Spleen (tissue), 11 donors: ENCODE results near the gene MYOD1. TPM values are rescaled to one million over a fixed set of nuclear protein-coding genes. Genes with fewer than 3 reads are reported as not detected.

Source experiments
- DNase-seq: peaks from one replicate; pipeline ENCODE4 v3.0.0-alpha.2; 2020
- H3K27ac ChIP-seq, 8 donors: fragments of 200-600 bp; sonication (generic) in 7 of 8; 1 replicate in 4 of 8; 2 replicates in 4 of 8; pipeline versions ENCODE4 v1.5.0 to v1.8.0; 2016 to 2021; ENCODE audit warnings: inconsistent platforms in 4 of 8, mild to moderate bottlenecking in 4 of 8, moderate library complexity in 1 of 8
- H3K27me3 ChIP-seq, 7 donors: fragments of 200-600 bp; sonication (generic) in 6 of 7; replicated peaks in 1 of 7; 1 replicate in 4 of 7; 2 replicates in 3 of 7; pipeline versions ENCODE4 v1.5.0 to v1.8.0; 2016 to 2021; ENCODE audit warnings: inconsistent platforms in 3 of 7, mild to moderate bottlenecking in 1 of 7
- H3K36me3 ChIP-seq, 6 donors: fragments of 200-600 bp; sonication (generic) in 5 of 6; 1 replicate in 4 of 6; 2 replicates in 2 of 6; pipeline versions ENCODE4 v1.5.0 to v1.8.0; 2016 to 2021; ENCODE audit warnings: inconsistent platforms in 2 of 6
- H3K4me1 ChIP-seq, 6 donors: fragments of 200-600 bp; sonication (generic) in 5 of 6; 1 replicate in 3 of 6; 2 replicates in 3 of 6; pipeline versions ENCODE4 v1.5.0 to v1.8.0; 2016 to 2021; ENCODE audit warnings: inconsistent platforms in 3 of 6
- H3K4me3 ChIP-seq, 8 donors: fragments of 200-600 bp; sonication (generic) in 7 of 8; 1 replicate in 4 of 8; 2 replicates in 4 of 8; pipeline versions ENCODE4 v1.5.0 to v1.8.0; 2016 to 2021; ENCODE audit warnings: inconsistent platforms in 4 of 8, mild to moderate bottlenecking in 4 of 8, moderate library complexity in 2 of 8
- H3K9me3 ChIP-seq, 8 donors: fragments of 200-600 bp; sonication (generic) in 7 of 8; 1 replicate in 4 of 8; 2 replicates in 4 of 8; pipeline versions ENCODE4 v1.5.0 to v1.8.0; 2016 to 2021; ENCODE audit warnings: inconsistent platforms in 4 of 8
- POLR2A ChIP-seq, 3 donors: fragments of 450-650 bp; IDR thresholded peaks; one replicate each; pipeline ENCODE4 v1.5.1; 2017; ENCODE audit warnings: antibody characterized with exemption in 3 of 3, mild to moderate bottlenecking in 1 of 3
- POLR2AphosphoS5 ChIP-seq, 3 donors: sonication (generic); formaldehyde crosslinking; IDR thresholded peaks; one replicate each; pipeline ENCODE4 v1.5.1; 2017; ENCODE audit warnings: antibody characterized with exemption in 3 of 3
- WGBS, 5 donors: extraction: QIAGEN DNeasy Blood & Tissue Kit in 3 of 5; methylation state at CpG; one replicate each; pipeline versions ENCODE4 v1.1.5 to v1.1.7; 2013 to 2018; 5-methylcytosine and 5-hydroxymethylcytosine counted together
- intact Hi-C: fragments of 100-400 bp; cut with DNase I; formaldehyde crosslinking; loops from one replicate; pipeline ENCODE4 v1.15.0; 2023; ENCODE audit warnings: low total_unique reads
- polyA plus RNA-seq, 3 donors: library from polyadenylated mRNA; stranded (reverse); fragments of 200-250 nt; gene quantifications; one replicate each; pipeline ENCODE4 v1.2.1, GENCODE V29; 2013
- total RNA-seq, 7 donors: library from RNA; depleted of rRNA in 3 of 7; stranded (reverse); fragments of >200 nt in 3 of 7; fragmentation: NEBNext Ultra II Directional in 4 of 7; extraction: Animal tissue kit (Norgen Biotek cat#: 25700) in 4 of 7; gene quantifications; one replicate each; pipeline versions ENCODE4 v1.1.0 to v1.2.1, GENCODE V29; 2016 to 2021
- TF ChIP-seq, protein P1 (sequence below), 11 experiments: fragments of 200-600 bp in 7 of 11; fragments of 450-650 bp in 4 of 11; sonication (generic) in 4 of 11; IDR thresholded peaks in 8 of 11; conservative IDR thresholded peaks in 3 of 11; 1 replicate in 7 of 11; 2 replicates in 4 of 11; pipeline versions ENCODE4 v1.4.0 to v1.8.0; 2016 to 2021; ENCODE audit warnings: antibody characterized with exemption in 11 of 11, inconsistent platforms in 4 of 11, mild to moderate bottlenecking in 1 of 11
- donor health status: healthy with polysubstance abuse.
- donor health status: DM: no; HTN: no; CAD: no; lungs with moderate emphysema.
- donor health status: DM: no; HTN: no; CAD: no.
- donor health status: Bipolar disorder and iron deficiency.
- donor health status: healthy.
- donor health status: DM: no; HTN: no; CAD: no.
- donor health status: DM: yes; HTN: yes; CAD: no.

MYOD1 gene
- total and polyA plus RNA-seq, 10 donors: 0.04 TPM; not detected in 9

DNA sequence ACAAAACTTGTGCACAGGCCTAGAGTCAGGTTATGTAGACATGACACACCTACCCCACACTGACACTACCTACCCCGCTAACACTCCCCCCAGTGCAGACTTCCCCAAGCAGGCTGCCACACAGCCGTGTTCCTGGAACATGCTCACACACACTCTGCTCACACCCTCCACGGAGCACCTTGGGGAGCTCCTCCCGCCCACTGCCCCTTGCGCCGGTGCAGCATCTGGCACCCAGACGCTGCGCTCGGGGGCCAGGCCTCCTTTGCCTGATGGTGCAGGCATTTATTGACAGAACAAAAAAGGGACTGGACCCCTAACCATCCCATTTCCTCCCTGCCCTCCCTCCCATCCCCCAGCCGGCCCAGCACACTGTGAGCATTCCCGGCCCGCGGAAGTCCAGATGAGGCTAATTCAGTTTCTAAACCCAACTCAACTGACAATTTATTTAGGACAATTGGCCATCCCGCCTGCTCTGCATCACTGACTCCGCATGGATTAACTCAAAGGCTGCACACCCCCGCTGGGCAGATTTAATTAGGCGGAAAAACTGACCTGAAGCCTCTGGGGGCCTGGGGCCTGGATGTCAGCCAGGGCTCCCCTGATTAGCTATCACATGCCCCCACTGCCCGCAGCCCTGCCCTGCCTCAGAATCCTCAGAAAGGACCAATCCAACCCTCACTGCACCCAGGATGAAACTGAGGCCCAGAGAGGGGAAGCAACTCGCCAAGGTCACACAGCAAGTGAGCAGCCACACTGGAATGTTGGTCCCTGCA, 45.3 kb downstream of the MYOD1 start:
- H3K4me1 ChIP-seq: no peaks in the 10 kb centered on the region
- no peak overlapping the region for H3K27ac ChIP-seq
- intact Hi-C loops: no loop called here
- no peak overlapping the region for H3K4me3 ChIP-seq
- 77 to 84% (median 79%) methylated on average over 18 to 19 of the region's 19 CpGs for WGBS, 5 donors
- H3K27me3 ChIP-seq: peaks cover 0 to 4% (median 0%) of the 10 kb centered on the region in 7 donors
- DNase-seq: no peak
- no peaks in the 10 kb centered on the region for H3K9me3 ChIP-seq
- no peaks in the 10 kb centered on the region for H3K36me3 ChIP-seq
- TF ChIP-seq POLR2A (IDR thresholded peaks at IDR 0.05) (no peak), POLR2AphosphoS5 (IDR thresholded peaks at IDR 0.05) (no peak)
- TF ChIP-seq, protein P1, sequence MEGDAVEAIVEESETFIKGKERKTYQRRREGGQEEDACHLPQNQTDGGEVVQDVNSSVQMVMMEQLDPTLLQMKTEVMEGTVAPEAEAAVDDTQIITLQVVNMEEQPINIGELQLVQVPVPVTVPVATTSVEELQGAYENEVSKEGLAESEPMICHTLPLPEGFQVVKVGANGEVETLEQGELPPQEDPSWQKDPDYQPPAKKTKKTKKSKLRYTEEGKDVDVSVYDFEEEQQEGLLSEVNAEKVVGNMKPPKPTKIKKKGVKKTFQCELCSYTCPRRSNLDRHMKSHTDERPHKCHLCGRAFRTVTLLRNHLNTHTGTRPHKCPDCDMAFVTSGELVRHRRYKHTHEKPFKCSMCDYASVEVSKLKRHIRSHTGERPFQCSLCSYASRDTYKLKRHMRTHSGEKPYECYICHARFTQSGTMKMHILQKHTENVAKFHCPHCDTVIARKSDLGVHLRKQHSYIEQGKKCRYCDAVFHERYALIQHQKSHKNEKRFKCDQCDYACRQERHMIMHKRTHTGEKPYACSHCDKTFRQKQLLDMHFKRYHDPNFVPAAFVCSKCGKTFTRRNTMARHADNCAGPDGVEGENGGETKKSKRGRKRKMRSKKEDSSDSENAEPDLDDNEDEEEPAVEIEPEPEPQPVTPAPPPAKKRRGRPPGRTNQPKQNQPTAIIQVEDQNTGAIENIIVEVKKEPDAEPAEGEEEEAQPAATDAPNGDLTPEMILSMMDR (IDR thresholded peaks at IDR 0.05 in 8 of 11, conservative IDR thresholded peaks at IDR 0.05 in 3 of 11): no peak

DNA sequence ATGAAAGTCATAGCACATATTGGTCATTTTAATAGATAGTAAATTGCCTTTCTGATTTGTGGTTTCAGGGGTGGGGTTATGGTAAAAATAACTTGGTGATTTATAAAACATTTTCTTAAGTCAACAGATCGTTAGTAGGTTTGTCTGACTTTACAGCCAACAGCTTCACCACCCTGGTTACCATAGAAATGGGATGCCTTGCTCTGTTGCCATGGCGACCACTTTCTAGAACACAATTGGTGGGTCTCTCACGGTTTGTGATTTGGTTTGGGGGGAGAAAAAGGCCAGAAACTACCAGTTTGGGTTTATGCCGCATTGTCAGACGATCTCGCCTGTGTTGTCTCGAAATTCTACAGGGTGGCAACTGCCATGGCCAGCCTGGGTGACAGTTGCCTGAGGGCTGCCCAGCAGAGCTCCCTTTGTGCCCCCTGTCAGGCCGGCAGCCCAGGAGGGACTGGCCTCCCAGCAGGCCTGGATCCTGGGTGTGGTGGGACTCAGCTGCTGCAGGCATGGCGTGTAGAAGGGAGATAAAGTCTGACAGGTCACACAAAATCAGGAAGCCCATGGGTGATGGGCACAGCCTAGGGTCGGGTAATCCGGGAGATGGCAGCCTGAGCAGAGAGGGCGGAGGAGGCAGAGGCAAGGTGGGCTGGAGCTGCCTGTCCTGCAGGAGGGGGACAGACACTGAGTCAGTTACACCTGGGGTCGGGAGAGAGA, 46.1 kb downstream of the MYOD1 start:
- H3K36me3 ChIP-seq: no peaks in the 10 kb centered on the region
- H3K4me3 ChIP-seq: no peak overlapping the region
- peak; percentile 59 for DNase-seq
- no peaks in the 10 kb centered on the region for H3K9me3 ChIP-seq
- no peaks in the 10 kb centered on the region for H3K4me1 ChIP-seq
- TF ChIP-seq POLR2AphosphoS5 (IDR thresholded peaks at IDR 0.05) (no peak), POLR2A (IDR thresholded peaks at IDR 0.05) (no peak)
- TF ChIP-seq, protein P1 (IDR thresholded peaks at IDR 0.05 in 8 of 11, conservative IDR thresholded peaks at IDR 0.05 in 3 of 11): no peak
- no peak overlapping the region for H3K27ac ChIP-seq
- H3K27me3 ChIP-seq: peaks cover 0 to 4% (median 0%) of the 10 kb centered on the region in 7 donors
- 74 to 83% (median 79%) methylated on average over 13 of the region's 13 CpGs for WGBS, 5 donors
- intact Hi-C loops: no loop called here

DNA sequence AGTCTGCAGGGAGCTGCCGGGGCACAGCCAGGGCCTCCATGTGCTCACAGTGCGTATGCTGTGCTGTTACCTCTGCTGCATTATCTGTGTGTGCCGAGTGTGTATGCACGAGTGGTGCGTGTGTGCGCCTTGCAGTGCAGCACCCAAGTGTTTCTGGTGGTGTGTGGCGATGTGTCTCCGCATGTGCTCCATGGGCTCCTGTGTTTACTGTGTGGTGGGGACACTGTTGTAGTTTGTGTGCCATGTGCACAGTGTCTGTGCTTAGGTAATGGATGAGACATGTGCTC, 46.6 kb downstream of the MYOD1 start:
- no peak for DNase-seq
- 94 to 96% (median 95%) methylated on average over 8 of the region's 8 CpGs for WGBS, 5 donors
- Histone ChIP-seq H3K27me3 (peaks cover 0 to 4% (median 0%) of the 10 kb centered on the region in 7 donors), H3K4me3 (no peak overlapping the region), H3K9me3 (no peaks in the 10 kb centered on the region), H3K36me3 (no peaks in the 10 kb centered on the region), H3K4me1 (no peaks in the 10 kb centered on the region), H3K27ac (no peak overlapping the region)
- TF ChIP-seq POLR2A (IDR thresholded peaks at IDR 0.05) (no peak), POLR2AphosphoS5 (IDR thresholded peaks at IDR 0.05) (no peak)
- TF ChIP-seq, protein P1 (IDR thresholded peaks at IDR 0.05 in 8 of 11, conservative IDR thresholded peaks at IDR 0.05 in 3 of 11): no peak
- intact Hi-C loops: no loop called here

GRCh38 chr11:17766590-17766989, 47.2 kb downstream of the MYOD1 start:
- Histone ChIP-seq H3K36me3 (no peaks in the 10 kb centered on the region), H3K4me1 (no peaks in the 10 kb centered on the region), H3K27ac (no peak overlapping the region), H3K27me3 (peaks cover 0 to 4% (median 0%) of the 10 kb centered on the region in 7 donors), H3K9me3 (no peaks in the 10 kb centered on the region), H3K4me3 (no peak overlapping the region)
- peak; percentile 17 for DNase-seq
- 62 to 91% (median 64%) methylated on average over 4 to 5 of the region's 5 CpGs for WGBS, 5 donors
- no peak for TF ChIP-seq POLR2AphosphoS5 (IDR thresholded peaks at IDR 0.05)
- TF ChIP-seq, protein P1 (IDR thresholded peaks at IDR 0.05 in 8 of 11, conservative IDR thresholded peaks at IDR 0.05 in 3 of 11): no peak
- TF ChIP-seq POLR2A (IDR thresholded peaks at IDR 0.05): no peak
- intact Hi-C loops: no loop called here
